Smooth muscle cell (in vitro differentiated cells): Measurements from ENCODE around the gene SMYD3. TPM values are rescaled to one million over a fixed set of nuclear protein-coding genes. Genes with fewer than 3 reads are reported as not detected.

ENCODE experiments used
- DNase-seq: peaks from one replicate; lab custom pipeline; 2025; ENCODE audit not compliant: unreplicated experiment; lab: John Stamatoyannopoulos, UW
- H2AFZ ChIP-seq: fragments of 200-600 bp; sonication (generic); 2 replicates; pipeline ENCODE4 v1.6.0; 2016; ENCODE audit warnings: antibody characterized with exemption, low read depth, mild to moderate bottlenecking
- H3F3A ChIP-seq: fragments of 200-600 bp; sonication (generic); 2 replicates; pipeline ENCODE4 v1.6.0; 2017; ENCODE audit warnings: antibody characterized with exemption, low read depth
- H3K27ac ChIP-seq: fragments of 200-600 bp; sonication (generic); 2 replicates; pipeline ENCODE4 v1.5.1; 2016; ENCODE audit warnings: low read depth, mild to moderate bottlenecking
- H3K27me3 ChIP-seq: fragments of 200-600 bp; sonication (generic); 2 replicates; pipeline ENCODE4 v1.6.1; 2016; ENCODE audit warnings: low read depth, mild to moderate bottlenecking
- H3K36me3 ChIP-seq: fragments of 200-600 bp; sonication (generic); 2 replicates; pipeline ENCODE4 v1.5.1; 2016; ENCODE audit warnings: low read depth
- H3K4me1 ChIP-seq: fragments of 200-600 bp; sonication (generic); 2 replicates; pipeline ENCODE4 v1.5.1; 2016; ENCODE audit warnings: low read depth
- H3K4me2 ChIP-seq: fragments of 200-600 bp; sonication (generic); 2 replicates; pipeline ENCODE4 v1.6.0; 2016; ENCODE audit warnings: mild to moderate bottlenecking
- H3K4me3 ChIP-seq: fragments of 200-600 bp; sonication (generic); 2 replicates; pipeline ENCODE4 v1.5.1; 2016; ENCODE audit warnings: mild to moderate bottlenecking
- H3K79me2 ChIP-seq: fragments of 200-600 bp; sonication (generic); 2 replicates; pipeline ENCODE4 v1.6.0; 2016; ENCODE audit warnings: low read depth, mild to moderate bottlenecking
- H3K9ac ChIP-seq: fragments of 200-600 bp; sonication (generic); 2 replicates; pipeline ENCODE4 v1.6.0; 2016; ENCODE audit warnings: low read depth
- H3K9me3 ChIP-seq: fragments of 200-600 bp; sonication (generic); replicated peaks from 2 replicates; pipeline ENCODE4 v1.5.1; 2016; ENCODE audit warnings: low read depth
- H4K20me1 ChIP-seq: fragments of 200-600 bp; sonication (generic); 2 replicates; pipeline ENCODE4 v1.6.0; 2016; ENCODE audit warnings: low read depth
- CTCF ChIP-seq: fragments of 200-600 bp; sonication (generic); IDR thresholded peaks from 2 replicates; pipeline ENCODE4 v1.5.1; 2017; ENCODE audit warnings: borderline replicate concordance, mild to moderate bottlenecking, antibody characterized with exemption; ENCODE audit not compliant: insufficient read depth, poor library complexity, severe bottlenecking
- WGBS: methylation state at CpG from one replicate; pipeline ENCODE4 v1.1.7; 2016; ENCODE audit warnings: low lambda C conversion rate; 5-methylcytosine and 5-hydroxymethylcytosine counted together
- polyA plus RNA-seq: library from polyadenylated mRNA; unstranded; fragments of >200 nt; fragmentation: Nextera tagmentation; extraction: Ambion mirVana; gene quantifications from 2 replicates; pipeline ENCODE4 v1.2.1, GENCODE V29; 2016
- total RNA-seq: library from RNA; depleted of rRNA; stranded (reverse); fragments of >200 nt; gene quantifications from 2 replicates; pipeline ENCODE4 v1.2.3, GENCODE V29; 2014

The SMYD3 gene
- total and polyA plus RNA-seq, 2 experiments from 2014 or later: 162 to 301 TPM

- H3K9ac ChIP-seq: no peak overlapping the region
- H3F3A ChIP-seq: no peaks in the 10 kb centered on the region
- no peaks in the 10 kb centered on the region for H3K27me3 ChIP-seq
- H3K27ac ChIP-seq: no peak overlapping the region
- H3K36me3 ChIP-seq: no peaks in the 10 kb centered on the region
- WGBS: 77% methylated on average over 1 of the region's 1 CpG
- no peak overlapping the region for H3K4me2 ChIP-seq
- no peaks in the 10 kb centered on the region for H3K4me1 ChIP-seq
- DNase-seq: no peak
- H3K4me3 ChIP-seq: no peak overlapping the region
- no peaks in the 10 kb centered on the region for H3K79me2 ChIP-seq
- no peaks in the 10 kb centered on the region for H3K9me3 ChIP-seq
- H2AFZ ChIP-seq: no peak overlapping the region
- TF ChIP-seq CTCF: no peak
- H4K20me1 ChIP-seq: peaks cover 20% of the 10 kb centered on the region
These were observed 51.6 kb downstream of the SMYD3 start for GRCh38 chr1:246455476-246455875.

DNA sequence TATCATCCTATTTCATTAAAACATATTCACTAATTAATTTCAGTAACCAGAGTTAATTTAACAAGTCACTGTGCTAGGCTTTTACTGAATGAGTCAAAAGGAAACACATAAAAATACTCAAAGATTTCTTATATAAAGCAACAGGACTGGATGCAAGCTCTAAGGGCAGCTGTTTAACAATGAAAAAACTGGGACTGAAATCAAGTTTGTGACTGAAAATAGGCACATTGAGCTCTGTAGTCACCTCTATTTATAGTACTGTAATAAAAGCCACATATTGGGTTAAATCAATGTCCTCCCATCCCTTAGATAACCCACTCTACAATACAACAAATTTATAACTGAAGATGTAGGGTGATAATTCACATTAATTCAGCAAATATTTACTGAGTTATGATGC is 52.4 kb downstream of the SMYD3 start:
- H3K27ac ChIP-seq: no peak overlapping the region
- H2AFZ ChIP-seq: no peak overlapping the region
- no peak overlapping the region for H3K4me3 ChIP-seq
- H3K36me3 ChIP-seq: no peaks in the 10 kb centered on the region
- H3K9ac ChIP-seq: no peak overlapping the region
- no peak for DNase-seq
- no peaks in the 10 kb centered on the region for H3K79me2 ChIP-seq
- TF ChIP-seq CTCF: no peak
- H3K4me2 ChIP-seq: no peak overlapping the region
- H3K9me3 ChIP-seq: no peaks in the 10 kb centered on the region
- peaks cover 21% of the 10 kb centered on the region for H4K20me1 ChIP-seq
- no peaks in the 10 kb centered on the region for H3F3A ChIP-seq
- H3K27me3 ChIP-seq: no peaks in the 10 kb centered on the region
- no peaks in the 10 kb centered on the region for H3K4me1 ChIP-seq

GRCh38 chr1:246450611-246451251 is 56.3 kb downstream of the SMYD3 start:
- peaks cover 3% of the 10 kb centered on the region for H3K4me1 ChIP-seq
- H3F3A ChIP-seq: no peaks in the 10 kb centered on the region
- WGBS: 70% methylated on average over 6 of the region's 6 CpGs
- no peak overlapping the region for H3K4me3 ChIP-seq
- no peaks in the 10 kb centered on the region for H3K9me3 ChIP-seq
- no peak overlapping the region for H2AFZ ChIP-seq
- no peaks in the 10 kb centered on the region for H3K79me2 ChIP-seq
- no peak overlapping the region for H3K9ac ChIP-seq
- no peak overlapping the region for H3K27ac ChIP-seq
- H4K20me1 ChIP-seq: peaks cover 16% of the 10 kb centered on the region
- H3K36me3 ChIP-seq: no peaks in the 10 kb centered on the region
- H3K27me3 ChIP-seq: no peaks in the 10 kb centered on the region
- DNase-seq: no peak
- TF ChIP-seq CTCF: peak; percentile 87
- H3K4me2 ChIP-seq: no peak overlapping the region

GRCh38 chr1:246448373-246448772 is 58.7 kb downstream of the SMYD3 start:
- Histone ChIP-seq H3K9me3 (no peaks in the 10 kb centered on the region), H3K27me3 (no peaks in the 10 kb centered on the region), H2AFZ (no peak overlapping the region), H3K36me3 (no peaks in the 10 kb centered on the region), H3K4me2 (no peak overlapping the region), H3K79me2 (no peaks in the 10 kb centered on the region), H3K9ac (no peak overlapping the region), H3K4me1 (peaks cover 11% of the 10 kb centered on the region), H3K4me3 (no peak overlapping the region), H3K27ac (no peak overlapping the region), H4K20me1 (peaks cover 13% of the 10 kb centered on the region), H3F3A (no peaks in the 10 kb centered on the region)
- 89% methylated on average over 3 of the region's 3 CpGs for WGBS
- TF ChIP-seq CTCF: no peak
- DNase-seq: no peak
